BLaER1 treated with 17β-estradiol and CSF1 and Interleukin-3, amounts not matched to agents 10 nM and 100 nM (cell line): Measurements from ENCODE around the gene NDST1.

Experiments used
- H3K27ac ChIP-seq, 11 experiments: shearing (Covaris generic); formaldehyde crosslinking; 2 replicates each; pipeline ENCODE4 v1.8.1; 2022
- H3K27me3 ChIP-seq, 11 experiments: shearing (Covaris generic); formaldehyde crosslinking; 2 replicates each; pipeline ENCODE4 v1.8.1; 2022
- H3K36me3 ChIP-seq, 11 experiments: shearing (Covaris generic); formaldehyde crosslinking; 2 replicates each; pipeline ENCODE4 v1.8.1; 2022
- H3K4me1 ChIP-seq, 10 experiments: shearing (Covaris generic); formaldehyde crosslinking; 2 replicates each; pipeline ENCODE4 v1.8.1; 2022
- H3K4me2 ChIP-seq, 11 experiments: shearing (Covaris generic); formaldehyde crosslinking; 2 replicates each; pipeline ENCODE4 v1.8.1; 2022
- H3K4me3 ChIP-seq, 10 experiments: shearing (Covaris generic); formaldehyde crosslinking; 2 replicates each; pipeline ENCODE4 v1.8.1; 2022
- H3K9ac ChIP-seq, 11 experiments: shearing (Covaris generic); formaldehyde crosslinking; 2 replicates each; pipeline ENCODE4 v1.8.1; 2022
- H3K9me3 ChIP-seq, 11 experiments: shearing (Covaris generic); formaldehyde crosslinking; replicated peaks in 1 of 11; 2 replicates each; pipeline ENCODE4 v1.8.1; 2022
- H4K20me1 ChIP-seq, 11 experiments: shearing (Covaris generic); formaldehyde crosslinking; 2 replicates each; pipeline ENCODE4 v1.8.1; 2022
- Cebpa-rat ChIP-seq, 11 experiments: shearing (Covaris generic); IDR thresholded peaks; 2 replicates each; pipeline ENCODE4 v1.8.1; 2022

Gene NDST1

DNA sequence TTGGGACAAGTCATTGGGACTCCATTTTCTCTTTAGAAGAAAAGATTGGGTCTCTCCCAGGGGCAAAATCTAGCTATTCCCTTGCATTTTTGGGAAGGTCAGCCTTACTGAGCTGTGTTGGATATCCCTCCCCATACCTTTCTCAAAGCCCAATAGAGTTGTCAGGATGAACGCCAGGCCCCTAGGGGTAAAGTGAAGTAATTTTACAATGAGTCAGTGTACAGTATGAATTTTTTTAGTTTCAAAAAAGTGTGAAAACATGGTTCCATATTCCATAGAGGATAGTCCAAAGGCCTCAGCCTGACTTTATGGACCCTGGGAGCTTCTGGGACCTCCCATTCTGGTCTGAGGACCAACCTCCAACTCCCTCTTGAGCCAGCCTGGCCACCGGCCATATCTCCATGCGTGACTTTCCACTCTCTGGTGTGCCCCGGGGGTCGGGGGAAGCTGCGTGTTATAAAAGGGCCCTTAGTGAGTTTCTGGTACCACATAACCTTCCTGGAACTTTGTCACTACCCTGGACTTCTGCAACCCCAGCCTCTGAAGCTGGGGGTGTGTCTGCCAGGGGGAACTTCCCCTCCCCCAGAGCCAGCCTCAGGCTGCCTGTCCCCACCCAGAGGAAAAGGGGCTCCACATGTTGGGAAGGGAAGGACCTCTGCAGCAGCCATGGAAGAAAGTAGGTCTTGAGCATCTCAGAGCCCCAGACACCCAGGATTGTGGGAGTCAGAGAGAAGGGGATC, 80.1 kb downstream of the NDST1 start:
- no peak overlapping the region for H3K4me3 ChIP-seq
- TF ChIP-seq Cebpa-rat (IDR thresholded peaks at IDR 0.05) = no peak
- H3K36me3 ChIP-seq = no peaks in the 10 kb centered on the region
- H3K27me3 ChIP-seq = peaks cover 0 to 12% (median 0%) of the 10 kb centered on the region in 11 experiments; a peak in 2 of 22 replicates
- H4K20me1 ChIP-seq = no peaks in the 10 kb centered on the region
- peak overlapping the region in 3 of 11 experiments; percentile 3 to 30 (median 5); a peak in 2 of 22 replicates for H3K27ac ChIP-seq
- peak overlapping the region in 2 of 11 experiments; percentile 3 to 29; a peak in 1 of 22 replicates for H3K9ac ChIP-seq
- no peaks in the 10 kb centered on the region for H3K9me3 ChIP-seq
- H3K4me1 ChIP-seq = peaks cover 33 to 100% (median 99%) of the 10 kb centered on the region in 10 experiments
- peak overlapping the region; percentile 21 to 99 (median 86) for H3K4me2 ChIP-seq

DNA sequence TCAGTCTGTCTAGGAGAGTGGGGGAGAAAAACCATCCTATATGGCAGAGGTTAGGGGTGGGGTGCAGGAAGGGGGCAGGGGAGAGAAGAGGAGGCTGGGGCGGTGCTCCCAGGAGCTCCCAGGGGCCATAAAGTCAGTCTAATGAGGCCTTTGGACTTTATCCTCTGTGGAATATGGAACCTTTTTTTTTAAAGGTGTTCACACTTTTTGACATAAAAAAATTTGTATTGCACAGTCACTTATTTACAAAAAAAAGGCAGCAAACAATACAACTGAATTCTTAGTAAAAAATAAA, 80.6 kb downstream of the NDST1 start:
- H3K36me3 ChIP-seq = no peaks in the 10 kb centered on the region
- H3K4me2 ChIP-seq = peak overlapping the region in 9 of 11 experiments; percentile 60 to 99 (median 92); a peak in 18 of 22 replicates
- no peak overlapping the region for H3K27ac ChIP-seq
- H3K9ac ChIP-seq = no peak overlapping the region; a peak in 1 of 22 replicates
- H3K4me3 ChIP-seq = no peak overlapping the region
- TF ChIP-seq Cebpa-rat (IDR thresholded peaks at IDR 0.05) = no peak
- peaks cover 0 to 12% (median 0%) of the 10 kb centered on the region in 11 experiments; a peak in 2 of 22 replicates for H3K27me3 ChIP-seq
- no peaks in the 10 kb centered on the region for H4K20me1 ChIP-seq
- H3K4me1 ChIP-seq = peaks cover 33 to 100% (median 99%) of the 10 kb centered on the region in 10 experiments
- H3K9me3 ChIP-seq = no peaks in the 10 kb centered on the region

DNA sequence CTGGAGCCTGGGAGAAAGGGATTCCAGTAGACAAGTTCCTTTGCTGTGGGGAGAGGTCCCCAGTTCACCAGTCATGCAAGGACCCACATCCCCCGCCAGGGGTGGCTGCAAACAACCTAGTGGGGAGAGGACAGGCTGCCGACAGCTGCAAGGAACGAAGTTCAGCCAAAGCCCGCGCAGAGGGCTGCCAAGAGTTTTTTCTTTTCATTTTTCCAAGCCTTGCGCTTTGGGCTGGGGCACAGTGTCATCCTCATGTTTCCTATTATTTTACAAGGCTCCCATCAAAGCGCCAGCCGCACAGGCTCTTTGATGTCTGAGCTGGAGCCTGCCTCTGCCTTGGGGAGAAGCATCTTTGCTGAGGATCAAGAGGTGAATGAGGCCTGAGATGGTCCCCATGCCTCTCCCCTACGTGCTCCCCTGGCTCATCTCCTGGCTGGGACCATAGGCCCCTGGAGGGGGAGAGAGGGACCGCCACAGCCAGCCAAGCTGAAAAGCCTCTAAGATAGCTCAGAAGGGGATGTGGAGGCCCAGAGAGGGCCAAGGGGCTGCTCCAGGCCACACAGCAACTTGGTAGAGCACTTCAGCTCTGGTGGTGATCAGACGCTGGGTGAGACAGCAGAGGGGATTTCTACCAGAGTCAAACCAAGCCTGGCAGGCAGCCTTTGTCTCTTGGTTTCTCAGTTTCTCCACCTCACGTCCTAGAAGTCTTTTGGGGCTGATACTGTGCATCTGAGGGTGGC, 82.1 kb downstream of the NDST1 start:
- no peaks in the 10 kb centered on the region for H3K9me3 ChIP-seq
- peaks cover 34 to 100% (median 99%) of the 10 kb centered on the region in 10 experiments for H3K4me1 ChIP-seq
- peak overlapping the region in 7 of 11 experiments; percentile 41 to 68 (median 60); a peak in 11 of 22 replicates for H3K27ac ChIP-seq
- TF ChIP-seq Cebpa-rat (IDR thresholded peaks at IDR 0.05) = no peak
- H3K36me3 ChIP-seq = no peaks in the 10 kb centered on the region
- no peak overlapping the region for H3K4me3 ChIP-seq
- peaks cover 0 to 12% (median 0%) of the 10 kb centered on the region in 11 experiments; a peak in 2 of 22 replicates for H3K27me3 ChIP-seq
- H3K9ac ChIP-seq = peak overlapping the region in 7 of 11 experiments; percentile 29 to 66 (median 48); a peak in 12 of 22 replicates
- peak overlapping the region in 10 of 11 experiments; percentile 54 to 99 (median 84); a peak in 19 of 22 replicates for H3K4me2 ChIP-seq
- H4K20me1 ChIP-seq = no peaks in the 10 kb centered on the region

DNA sequence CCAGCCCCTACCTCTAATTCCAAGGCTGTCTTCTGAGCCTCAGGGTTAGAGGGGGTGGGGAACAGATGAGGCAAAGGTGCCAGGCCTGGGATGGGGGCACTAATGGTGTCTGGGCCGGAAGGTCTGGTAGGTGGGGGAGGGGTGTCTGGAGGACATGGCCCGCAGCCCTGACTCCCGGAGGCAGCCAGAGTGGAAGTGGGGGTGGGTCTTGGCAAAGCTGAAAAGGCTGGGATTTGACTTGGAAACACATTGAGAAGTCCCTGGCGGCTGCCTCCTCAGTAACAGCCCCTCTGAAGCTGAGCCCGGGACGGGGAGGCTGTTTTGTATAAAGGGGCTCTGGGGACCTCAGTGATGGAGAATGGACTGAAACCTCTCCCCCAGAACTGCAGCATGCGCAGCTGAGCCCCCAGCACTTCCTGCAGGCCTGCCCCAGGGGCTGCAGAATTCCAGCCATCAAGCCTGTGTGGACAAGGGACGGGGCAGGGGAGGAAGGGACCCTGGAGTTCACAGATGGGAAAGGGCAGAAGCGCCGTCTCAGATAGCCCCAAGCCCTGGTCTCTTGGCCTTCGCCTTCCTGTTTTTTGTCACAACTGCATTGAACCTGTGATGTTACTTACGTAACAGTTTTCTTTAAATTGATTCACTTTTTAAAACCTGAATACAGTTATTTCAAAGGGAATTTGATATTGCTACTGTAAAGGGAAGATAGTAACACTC, 83.2 kb downstream of the NDST1 start:
- no peak for TF ChIP-seq Cebpa-rat (IDR thresholded peaks at IDR 0.05)
- Histone ChIP-seq H3K27ac (peak overlapping the region in 8 of 11 experiments; percentile 12 to 68 (median 58); a peak in 14 of 22 replicates), H3K4me3 (peak overlapping the region in 2 of 10 experiments; percentile 2 to 3; a peak in 1 of 20 replicates), H3K4me1 (peaks cover 34 to 100% (median 99%) of the 10 kb centered on the region in 10 experiments), H3K27me3 (peaks cover 0 to 12% (median 0%) of the 10 kb centered on the region in 11 experiments; a peak in 2 of 22 replicates), H3K9ac (peak overlapping the region in 9 of 11 experiments; percentile 7 to 66 (median 45); a peak in 13 of 22 replicates), H3K4me2 (peak overlapping the region; percentile 43 to 99 (median 83)), H3K9me3 (no peaks in the 10 kb centered on the region), H4K20me1 (no peaks in the 10 kb centered on the region), H3K36me3 (no peaks in the 10 kb centered on the region)

DNA sequence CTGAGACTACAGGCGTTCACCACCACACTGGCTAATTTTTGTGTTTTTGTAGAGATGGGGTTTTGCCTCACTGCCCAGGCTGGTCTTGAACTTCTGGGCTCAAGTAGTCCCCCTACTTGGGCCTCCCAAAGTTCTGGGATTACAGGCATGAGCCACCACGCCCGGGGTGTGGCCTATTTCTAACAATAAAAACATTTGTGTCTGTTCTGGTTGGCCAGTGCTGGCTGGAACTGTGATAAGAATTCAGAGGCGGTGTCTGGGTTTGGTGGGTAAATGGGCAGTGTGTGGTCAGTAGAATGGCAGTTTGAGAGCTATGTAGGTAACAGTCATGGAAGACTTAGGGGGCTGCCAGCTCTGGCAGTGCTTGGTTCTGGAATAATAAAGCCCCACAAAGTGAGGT, 85.7 kb downstream of the NDST1 start:
- Histone ChIP-seq H3K4me3 (no peak overlapping the region), H3K4me1 (peaks cover 45 to 100% (median 99%) of the 10 kb centered on the region in 10 experiments), H3K27me3 (peaks cover 0 to 12% (median 0%) of the 10 kb centered on the region in 11 experiments; a peak in 2 of 22 replicates), H3K36me3 (no peaks in the 10 kb centered on the region), H3K4me2 (peak overlapping the region in 10 of 11 experiments; percentile 6 to 98 (median 90); a peak in 19 of 22 replicates), H4K20me1 (no peaks in the 10 kb centered on the region), H3K9ac (peak overlapping the region in 1 of 11 experiments; percentile 16; a peak in 1 of 22 replicates), H3K27ac (peak overlapping the region in 5 of 11 experiments; percentile 3 to 90 (median 53); a peak in 7 of 22 replicates), H3K9me3 (no peaks in the 10 kb centered on the region)
- TF ChIP-seq Cebpa-rat (IDR thresholded peaks at IDR 0.05) = no peak

DNA sequence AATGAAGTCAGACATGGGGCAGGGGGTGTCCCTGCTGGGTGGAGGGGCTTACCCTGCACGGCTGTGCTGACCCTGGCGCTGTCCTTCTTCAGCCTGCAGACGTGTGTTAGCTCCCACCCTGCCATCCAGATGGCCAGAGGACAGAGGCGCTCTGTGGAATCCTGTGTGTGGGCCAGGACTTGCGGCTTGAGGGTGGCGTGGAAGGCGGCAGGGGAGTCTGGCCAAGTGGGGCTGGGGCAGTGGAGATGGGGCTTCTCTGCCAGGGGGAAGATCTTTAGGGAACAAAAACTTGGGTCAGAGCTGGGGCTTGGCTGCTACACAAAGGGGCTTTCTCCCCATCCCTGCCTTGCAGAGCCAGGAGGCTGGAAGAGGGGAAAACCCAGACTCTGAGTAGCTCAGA, 86.1 kb downstream of the NDST1 start:
- peaks cover 45 to 100% (median 99%) of the 10 kb centered on the region in 10 experiments for H3K4me1 ChIP-seq
- no peaks in the 10 kb centered on the region for H3K36me3 ChIP-seq
- peak overlapping the region in 8 of 11 experiments; percentile 3 to 90 (median 45); a peak in 11 of 22 replicates for H3K27ac ChIP-seq
- H4K20me1 ChIP-seq = no peaks in the 10 kb centered on the region
- peaks cover 0 to 12% (median 0%) of the 10 kb centered on the region in 11 experiments; a peak in 2 of 22 replicates for H3K27me3 ChIP-seq
- no peak for TF ChIP-seq Cebpa-rat (IDR thresholded peaks at IDR 0.05)
- peak overlapping the region in 4 of 11 experiments; percentile 16 to 31 (median 23); a peak in 3 of 22 replicates for H3K9ac ChIP-seq
- no peak overlapping the region for H3K4me3 ChIP-seq
- H3K9me3 ChIP-seq = no peaks in the 10 kb centered on the region
- peak overlapping the region in 10 of 11 experiments; percentile 6 to 98 (median 90); a peak in 19 of 22 replicates for H3K4me2 ChIP-seq

DNA sequence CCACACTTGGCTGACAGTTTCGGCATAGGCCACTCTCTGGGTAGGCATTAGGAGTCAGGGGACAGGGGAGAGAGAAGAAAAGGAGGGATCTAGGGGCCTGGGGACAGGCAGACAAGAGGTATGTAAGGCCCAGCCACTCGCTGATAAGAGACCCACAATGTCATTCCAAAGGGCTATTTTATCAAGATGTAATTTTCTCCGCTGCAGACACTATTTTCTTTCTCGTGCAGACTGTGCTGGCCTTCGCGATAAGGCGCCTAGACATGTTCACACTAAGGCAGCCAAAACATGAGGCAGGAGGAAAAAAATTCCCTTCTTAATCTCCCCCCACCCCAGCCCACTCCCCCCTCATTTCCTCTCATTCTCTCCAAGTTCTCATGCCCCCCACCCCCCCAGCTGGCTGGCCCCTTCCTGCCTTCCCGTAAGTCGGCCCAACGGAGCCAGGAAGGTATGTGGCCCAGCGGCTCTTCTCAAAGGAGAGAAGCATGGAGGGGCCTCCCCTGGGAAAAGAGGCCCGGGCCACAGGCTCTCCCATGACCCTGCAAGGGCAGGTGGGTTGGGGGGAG, 87.6 kb downstream of the NDST1 start:
- peak overlapping the region; percentile 62 to 98 (median 89); a peak in 21 of 22 replicates for H3K4me2 ChIP-seq
- no peak for TF ChIP-seq Cebpa-rat (IDR thresholded peaks at IDR 0.05)
- peak overlapping the region in 9 of 11 experiments; percentile 34 to 90 (median 82); a peak in 17 of 22 replicates for H3K27ac ChIP-seq
- H3K9me3 ChIP-seq = no peaks in the 10 kb centered on the region
- peak overlapping the region in 8 of 11 experiments; percentile 32 to 77 (median 70); a peak in 12 of 22 replicates for H3K9ac ChIP-seq
- no peaks in the 10 kb centered on the region for H4K20me1 ChIP-seq
- no peaks in the 10 kb centered on the region for H3K36me3 ChIP-seq
- peaks cover 50 to 100% (median 99%) of the 10 kb centered on the region in 10 experiments for H3K4me1 ChIP-seq
- peaks cover 0 to 2% (median 0%) of the 10 kb centered on the region in 11 experiments; a peak in 1 of 22 replicates for H3K27me3 ChIP-seq
- H3K4me3 ChIP-seq = peak overlapping the region in 1 of 10 experiments; percentile 50; a peak in 1 of 20 replicates
